ENCODE measurements around the gene RNLS.

RNLS gene

DNA sequence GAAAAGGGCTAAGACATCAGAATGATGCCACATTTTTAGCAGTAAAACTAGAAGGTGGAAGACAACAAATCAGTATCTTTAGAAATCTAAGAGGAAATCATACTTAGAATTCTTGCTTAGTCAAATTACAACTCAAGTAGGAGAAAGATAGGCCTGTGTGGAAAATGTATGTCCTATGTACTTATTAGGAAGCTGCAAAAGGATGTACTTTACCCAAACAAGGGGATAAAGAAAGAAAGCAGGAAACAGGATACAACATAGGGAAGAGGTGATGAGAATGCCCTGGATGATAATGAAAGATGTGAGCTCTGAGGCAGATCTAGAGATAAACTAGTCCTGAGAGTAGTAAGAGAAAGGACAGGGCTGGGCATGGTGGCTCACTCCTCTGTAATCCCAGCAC lies 54.9 kb downstream of the RNLS start:
- Histone ChIP-seq H3K36me3 (ENCODE audit: control insufficient read depth, insufficient read depth, low read length) (no peaks in the 10 kb centered on the region), H3K9ac (ENCODE audit: low read length) (no peak overlapping the region), H3K4me3 (ENCODE audit: low read length) (no peak overlapping the region), H3K27ac (ENCODE audit: low read depth, low read length) (no peak overlapping the region), H3K4me1 (ENCODE audit: control insufficient read depth, insufficient read depth, low read length) (no peaks in the 10 kb centered on the region), H3K27me3 (ENCODE audit: control insufficient read depth, insufficient read depth, low read length) (no peaks in the 10 kb centered on the region)

DNA sequence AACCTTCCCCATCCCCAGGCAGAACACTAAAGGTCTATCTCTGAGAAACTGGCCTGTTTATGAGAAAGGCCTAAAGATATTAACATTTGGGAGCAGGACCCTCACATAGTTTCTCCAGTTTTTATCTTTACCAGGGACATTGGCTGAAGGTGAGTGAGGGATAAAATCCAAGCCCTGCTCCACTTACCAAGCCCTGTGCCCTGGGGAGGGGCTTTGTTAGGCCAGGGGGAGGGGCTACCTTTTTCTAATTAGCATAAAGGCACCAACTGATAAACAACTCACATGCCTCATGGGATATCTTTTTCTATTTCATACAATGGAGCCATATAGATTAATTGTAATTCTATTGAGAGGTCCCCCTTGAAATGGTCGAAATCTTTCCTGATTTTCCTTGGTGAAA lies 55.9 kb downstream of the RNLS start:
- no peak overlapping the region for H3K9ac ChIP-seq (ENCODE audit: low read length)
- no peak overlapping the region for H3K4me3 ChIP-seq (ENCODE audit: low read length)
- no peaks in the 10 kb centered on the region for H3K36me3 ChIP-seq (ENCODE audit: control insufficient read depth, insufficient read depth, low read length)
- H3K27ac ChIP-seq (ENCODE audit: low read depth, low read length) = no peak overlapping the region
- H3K4me1 ChIP-seq (ENCODE audit: control insufficient read depth, insufficient read depth, low read length) = no peaks in the 10 kb centered on the region
- H3K27me3 ChIP-seq (ENCODE audit: control insufficient read depth, insufficient read depth, low read length) = no peaks in the 10 kb centered on the region

DNA sequence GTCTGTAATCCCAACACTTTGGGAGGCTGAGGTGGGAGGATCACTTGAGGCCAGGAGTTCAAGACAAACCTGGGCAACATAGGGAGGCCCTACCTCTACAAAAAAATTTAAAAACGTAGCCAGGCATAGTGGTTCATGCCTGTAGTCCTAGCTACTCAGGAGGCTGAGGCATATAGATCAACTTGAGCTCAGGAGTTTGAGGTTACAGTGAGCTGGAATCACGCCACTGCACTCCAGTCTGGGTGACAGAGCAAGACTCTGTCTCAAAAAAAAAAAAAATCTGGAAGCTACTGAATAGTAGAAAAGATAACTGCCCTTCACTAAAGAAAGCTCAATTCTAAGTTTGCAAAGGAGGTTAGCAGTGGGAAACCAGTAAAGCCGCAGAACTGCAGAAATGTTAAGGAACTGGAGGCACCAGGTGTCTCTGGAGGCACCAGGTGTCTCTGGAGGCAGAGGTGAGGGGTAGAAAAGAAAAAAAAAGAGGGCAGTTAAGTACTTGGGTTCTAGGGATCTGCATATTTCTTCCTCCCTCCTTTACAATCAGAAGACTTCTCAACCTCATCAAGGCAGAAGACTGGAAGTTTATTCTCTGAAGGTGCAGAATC lies 56.5 kb downstream of the RNLS start:
- Histone ChIP-seq H3K27me3 (ENCODE audit: control insufficient read depth, insufficient read depth, low read length) (no peaks in the 10 kb centered on the region), H3K4me1 (ENCODE audit: control insufficient read depth, insufficient read depth, low read length) (no peaks in the 10 kb centered on the region), H3K9ac (ENCODE audit: low read length) (no peak overlapping the region), H3K27ac (ENCODE audit: low read depth, low read length) (no peak overlapping the region), H3K4me3 (ENCODE audit: low read length) (no peak overlapping the region), H3K36me3 (ENCODE audit: control insufficient read depth, insufficient read depth, low read length) (no peaks in the 10 kb centered on the region)

DNA sequence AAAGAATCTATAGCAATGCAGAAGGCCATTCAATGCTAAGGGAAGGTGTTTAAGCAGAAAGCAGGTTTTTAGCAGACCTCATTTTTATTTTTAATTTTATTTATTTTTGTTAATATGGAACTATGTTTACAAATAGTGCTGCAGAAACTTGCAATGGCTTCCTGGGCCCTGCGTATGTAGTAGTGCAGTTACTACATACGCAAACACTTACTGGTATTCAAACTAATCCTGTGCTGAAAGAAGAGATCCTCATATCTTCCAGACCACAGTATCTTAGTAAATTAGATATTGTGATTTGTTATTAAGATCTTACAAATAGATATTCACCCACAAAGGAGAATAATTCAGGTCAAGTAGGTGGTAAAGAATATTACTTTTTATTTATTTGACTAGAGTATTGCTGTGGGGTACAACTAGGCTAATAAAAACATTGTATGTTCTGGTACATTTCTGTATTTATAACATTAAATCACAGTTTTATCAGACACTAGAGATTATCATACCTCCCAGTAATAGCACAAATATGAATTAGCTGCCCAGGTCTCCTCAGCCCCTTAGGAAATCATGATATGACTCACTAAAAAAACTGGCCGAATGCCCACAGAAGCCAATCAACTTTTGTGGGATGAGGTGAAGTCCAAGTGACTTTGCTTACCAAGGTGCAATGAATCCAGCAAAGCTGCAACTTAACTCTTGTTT lies 57.6 kb downstream of the RNLS start:
- Histone ChIP-seq H3K36me3 (ENCODE audit: control insufficient read depth, insufficient read depth, low read length) (no peaks in the 10 kb centered on the region), H3K4me3 (ENCODE audit: low read length) (no peak overlapping the region), H3K27ac (ENCODE audit: low read depth, low read length) (no peak overlapping the region), H3K4me1 (ENCODE audit: control insufficient read depth, insufficient read depth, low read length) (no peaks in the 10 kb centered on the region), H3K9ac (ENCODE audit: low read length) (no peak overlapping the region), H3K27me3 (ENCODE audit: control insufficient read depth, insufficient read depth, low read length) (no peaks in the 10 kb centered on the region)

DNA sequence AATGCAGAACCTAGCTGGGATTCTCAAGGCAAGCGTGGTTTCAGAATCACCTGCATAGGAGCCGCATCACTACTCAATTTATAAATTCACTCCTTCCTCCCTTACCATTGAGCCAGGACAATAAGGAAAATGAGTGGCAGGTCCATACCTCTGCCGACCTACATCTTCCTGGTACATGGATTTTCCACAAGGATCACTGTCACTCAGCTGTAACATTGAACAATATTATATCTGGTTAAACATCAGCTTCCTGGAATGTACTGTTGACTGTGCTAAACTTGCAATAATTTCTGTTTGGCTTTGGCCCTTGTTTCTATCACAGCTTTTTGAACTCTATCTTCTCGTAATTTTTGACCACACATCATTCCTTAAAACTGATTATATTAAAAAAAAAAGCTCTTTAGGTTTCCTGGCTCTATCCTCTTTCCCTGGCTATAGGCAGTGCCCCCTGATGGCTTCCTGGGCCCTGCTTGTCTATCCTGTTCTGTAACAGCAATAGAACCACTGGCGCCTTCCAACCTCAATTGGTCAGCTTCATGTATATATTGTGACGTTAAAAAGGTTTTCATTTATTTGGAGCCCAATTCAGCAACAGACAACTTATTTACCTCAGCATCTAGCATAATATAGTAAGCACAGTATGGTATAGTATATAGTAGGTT lies 59.2 kb downstream of the RNLS start:
- H3K27me3 ChIP-seq (ENCODE audit: control insufficient read depth, insufficient read depth, low read length) = no peaks in the 10 kb centered on the region
- no peak overlapping the region for H3K4me3 ChIP-seq (ENCODE audit: low read length)
- H3K27ac ChIP-seq (ENCODE audit: low read depth, low read length) = no peak overlapping the region

DNA sequence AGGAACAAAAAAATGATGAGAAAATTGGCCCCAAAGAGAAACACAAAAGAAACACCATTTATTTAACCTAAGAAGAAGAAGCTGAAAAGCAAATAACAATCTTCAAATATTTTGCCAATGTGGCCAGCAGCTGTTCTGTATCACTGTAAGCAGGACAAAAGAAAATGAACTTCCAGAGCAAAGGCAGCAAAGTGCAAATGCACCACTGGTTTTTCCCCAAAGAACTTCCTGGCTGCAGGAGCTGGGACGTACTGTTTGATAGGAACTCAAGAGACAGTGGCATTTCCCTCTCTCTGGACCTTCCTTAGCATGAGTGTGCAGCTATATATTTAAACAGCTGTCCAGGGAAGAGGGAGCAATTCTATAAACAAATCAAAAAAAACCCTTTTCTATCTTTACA lies 60.4 kb downstream of the RNLS start:
- Histone ChIP-seq H3K4me1 (ENCODE audit: control insufficient read depth, insufficient read depth, low read length) (no peaks in the 10 kb centered on the region), H3K4me3 (ENCODE audit: low read length) (no peak overlapping the region), H3K9ac (ENCODE audit: low read length) (no peak overlapping the region), H3K36me3 (ENCODE audit: control insufficient read depth, insufficient read depth, low read length) (no peaks in the 10 kb centered on the region), H3K27me3 (ENCODE audit: control insufficient read depth, insufficient read depth, low read length) (no peaks in the 10 kb centered on the region), H3K27ac (ENCODE audit: low read depth, low read length) (no peak overlapping the region)

More for the DNA sequence above, 59.2 kb downstream of the RNLS start:
- Histone ChIP-seq H3K4me1 (ENCODE audit: control insufficient read depth, insufficient read depth, low read length) (no peaks in the 10 kb centered on the region), H3K9ac (ENCODE audit: low read length) (no peak overlapping the region), H3K36me3 (ENCODE audit: control insufficient read depth, insufficient read depth, low read length) (no peaks in the 10 kb centered on the region)

DNA sequence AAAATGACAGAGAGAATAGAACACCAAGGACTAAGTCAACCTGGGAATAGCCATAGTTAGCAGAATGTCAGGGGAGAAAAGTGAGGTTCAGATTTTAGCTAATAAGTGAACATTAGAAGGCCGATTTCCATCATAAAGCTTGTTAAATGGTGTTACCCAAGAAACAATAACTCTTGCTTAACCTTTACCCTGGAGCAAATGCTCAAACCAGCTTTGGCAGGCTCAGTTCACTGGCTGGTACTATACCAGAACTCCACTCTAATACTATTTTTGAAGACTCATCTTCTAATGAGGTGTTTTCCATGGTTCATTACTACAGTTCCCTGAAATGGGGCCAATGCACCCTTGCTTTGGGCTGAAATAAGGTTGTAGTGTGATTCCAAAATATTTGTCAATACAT lies 61.3 kb downstream of the RNLS start:
- Histone ChIP-seq H3K36me3 (ENCODE audit: control insufficient read depth, insufficient read depth, low read length) (no peaks in the 10 kb centered on the region), H3K4me3 (ENCODE audit: low read length) (no peak overlapping the region), H3K9ac (ENCODE audit: low read length) (no peak overlapping the region), H3K27me3 (ENCODE audit: control insufficient read depth, insufficient read depth, low read length) (no peaks in the 10 kb centered on the region), H3K4me1 (ENCODE audit: control insufficient read depth, insufficient read depth, low read length) (no peaks in the 10 kb centered on the region), H3K27ac (ENCODE audit: low read depth, low read length) (no peak overlapping the region)

DNA sequence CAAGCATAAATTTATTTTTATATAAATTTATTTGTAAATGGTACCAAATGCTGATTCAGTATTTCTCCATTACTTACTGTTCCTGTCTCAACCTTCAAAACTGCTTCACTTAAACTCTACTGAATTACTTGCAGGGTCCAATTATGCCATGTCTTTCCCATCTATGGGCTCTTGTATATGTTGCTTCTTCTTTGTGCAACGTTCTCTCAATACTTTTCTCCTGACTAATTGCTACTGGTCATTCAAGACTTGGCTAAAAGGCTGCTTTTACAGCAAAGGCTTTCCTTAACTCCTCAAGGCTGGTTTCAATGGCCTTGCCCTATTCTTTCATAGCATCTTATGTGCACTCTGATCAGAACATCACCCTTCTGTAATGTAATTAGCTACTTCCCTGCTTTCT lies 67.9 kb downstream of the RNLS start:
- Histone ChIP-seq H3K4me1 (ENCODE audit: control insufficient read depth, insufficient read depth, low read length) (no peaks in the 10 kb centered on the region), H3K36me3 (ENCODE audit: control insufficient read depth, insufficient read depth, low read length) (no peaks in the 10 kb centered on the region), H3K27ac (ENCODE audit: low read depth, low read length) (no peak overlapping the region), H3K27me3 (ENCODE audit: control insufficient read depth, insufficient read depth, low read length) (no peaks in the 10 kb centered on the region), H3K9ac (ENCODE audit: low read length) (no peak overlapping the region), H3K4me3 (ENCODE audit: low read length) (no peak overlapping the region)

DNA sequence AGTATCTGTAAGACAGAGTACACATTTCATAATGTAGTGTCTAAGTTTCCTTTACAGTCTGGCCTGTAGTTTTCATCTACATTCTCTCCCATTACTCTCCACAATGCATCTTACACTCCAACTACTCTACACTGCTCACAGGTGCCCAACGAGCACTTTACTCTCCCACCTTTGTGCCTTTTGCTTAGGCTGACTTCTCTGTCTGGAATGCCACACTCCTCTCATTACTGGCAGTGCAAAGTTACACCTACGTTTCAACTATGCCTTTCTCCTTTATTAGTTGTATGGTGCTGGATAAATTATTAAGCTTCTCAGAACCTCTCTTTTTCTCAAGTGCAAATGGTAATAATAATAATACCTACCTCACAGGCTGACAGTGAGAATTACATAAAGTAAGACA lies 70.5 kb downstream of the RNLS start:
- H3K27ac ChIP-seq (ENCODE audit: low read depth, low read length) = no peak overlapping the region
- no peak overlapping the region for H3K4me3 ChIP-seq (ENCODE audit: low read length)
- no peaks in the 10 kb centered on the region for H3K27me3 ChIP-seq (ENCODE audit: control insufficient read depth, insufficient read depth, low read length)
- H3K36me3 ChIP-seq (ENCODE audit: control insufficient read depth, insufficient read depth, low read length) = no peaks in the 10 kb centered on the region
- H3K9ac ChIP-seq (ENCODE audit: low read length) = no peak overlapping the region
- H3K4me1 ChIP-seq (ENCODE audit: control insufficient read depth, insufficient read depth, low read length) = no peaks in the 10 kb centered on the region

DNA sequence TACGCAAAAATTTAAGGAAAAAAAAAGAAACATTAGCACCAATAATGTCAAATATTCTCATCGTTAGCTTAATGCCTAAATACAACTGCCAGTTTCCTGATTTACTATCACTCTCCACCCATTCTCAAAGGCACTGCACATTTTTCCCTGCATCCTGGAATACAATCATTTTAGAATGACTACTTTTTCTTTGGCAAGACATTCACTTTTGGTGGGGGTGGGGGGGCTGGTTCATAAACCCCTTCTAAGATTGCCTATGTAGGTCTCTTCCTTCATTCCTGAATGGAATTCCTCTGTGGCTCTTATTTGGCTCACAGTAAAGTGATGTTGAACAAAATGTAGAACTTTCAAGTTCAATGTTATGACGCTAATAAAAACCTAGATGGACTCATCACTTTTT lies 74.3 kb downstream of the RNLS start:
- Histone ChIP-seq H3K9ac (ENCODE audit: low read length) (no peak overlapping the region), H3K27ac (ENCODE audit: low read depth, low read length) (no peak overlapping the region), H3K4me1 (ENCODE audit: control insufficient read depth, insufficient read depth, low read length) (no peaks in the 10 kb centered on the region), H3K27me3 (ENCODE audit: control insufficient read depth, insufficient read depth, low read length) (no peaks in the 10 kb centered on the region), H3K4me3 (ENCODE audit: low read length) (no peak overlapping the region), H3K36me3 (ENCODE audit: control insufficient read depth, insufficient read depth, low read length) (no peaks in the 10 kb centered on the region)

DNA sequence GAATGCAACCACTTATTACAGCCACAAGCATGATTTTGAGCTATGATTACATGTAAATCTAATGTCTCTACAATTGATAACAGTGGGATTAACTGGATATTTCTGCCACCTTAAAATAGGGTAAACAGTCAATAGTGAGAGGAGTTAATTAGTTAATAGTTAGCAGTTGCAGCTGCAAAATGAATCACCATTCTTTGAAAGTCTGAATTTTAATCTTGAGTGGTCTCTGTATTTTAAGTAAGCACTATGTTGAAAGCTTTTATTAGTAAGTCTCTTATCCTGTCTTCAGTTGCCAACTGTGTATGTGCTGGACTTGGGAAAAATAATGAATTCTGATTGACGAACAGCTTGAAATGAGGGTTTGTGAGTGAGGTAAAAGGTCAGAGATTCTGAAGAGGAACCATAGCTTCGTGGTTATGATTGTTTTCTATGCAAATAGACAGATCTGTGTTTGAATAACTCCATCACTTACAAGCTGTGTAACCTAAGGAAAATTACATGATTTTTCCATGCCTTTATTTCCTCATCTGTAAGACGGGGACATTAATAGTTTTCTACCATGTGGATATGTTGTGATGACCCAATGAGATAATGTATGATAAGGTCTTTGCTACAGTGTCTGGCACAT lies 75.2 kb downstream of the RNLS start:
- no peak overlapping the region for H3K4me3 ChIP-seq (ENCODE audit: low read length)
- H3K9ac ChIP-seq (ENCODE audit: low read length) = no peak overlapping the region
- no peaks in the 10 kb centered on the region for H3K36me3 ChIP-seq (ENCODE audit: control insufficient read depth, insufficient read depth, low read length)
- H3K27me3 ChIP-seq (ENCODE audit: control insufficient read depth, insufficient read depth, low read length) = no peaks in the 10 kb centered on the region
- H3K4me1 ChIP-seq (ENCODE audit: control insufficient read depth, insufficient read depth, low read length) = no peaks in the 10 kb centered on the region
- H3K27ac ChIP-seq (ENCODE audit: low read depth, low read length) = no peak overlapping the region

DNA sequence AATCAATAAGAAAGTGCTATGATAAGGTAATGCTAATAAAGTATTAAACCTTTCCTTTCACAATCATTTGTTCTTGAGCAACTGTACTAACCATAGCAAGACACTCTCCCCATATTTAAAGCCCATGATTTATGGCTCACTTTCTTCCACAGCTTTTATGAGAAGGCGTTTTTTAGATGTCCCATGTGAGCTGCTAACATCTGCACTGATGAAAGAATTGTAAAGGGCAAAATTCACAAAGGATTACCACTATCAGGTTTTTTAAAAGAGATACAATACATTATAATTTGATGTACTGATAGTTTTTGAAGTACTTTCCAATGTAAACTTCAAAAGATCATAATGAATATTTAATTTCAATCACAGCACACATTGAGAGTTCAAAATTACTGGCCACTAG lies 75.7 kb downstream of the RNLS start:
- Histone ChIP-seq H3K27ac (ENCODE audit: low read depth, low read length) (no peak overlapping the region), H3K4me3 (ENCODE audit: low read length) (no peak overlapping the region), H3K27me3 (ENCODE audit: control insufficient read depth, insufficient read depth, low read length) (no peaks in the 10 kb centered on the region), H3K4me1 (ENCODE audit: control insufficient read depth, insufficient read depth, low read length) (no peaks in the 10 kb centered on the region), H3K9ac (ENCODE audit: low read length) (no peak overlapping the region), H3K36me3 (ENCODE audit: control insufficient read depth, insufficient read depth, low read length) (no peaks in the 10 kb centered on the region)

All from rectal smooth muscle tissue (tissue), 1 donor.